GM12892 (cell line): ENCODE results near the gene UBA3.

ENCODE experiments used
- DNase-seq: peaks from one replicate; pipeline ENCODE4 v3.0.0; 2011; ENCODE audit not compliant: insufficient read length
- FAIRE-seq: peaks from 2 replicates; lab custom pipeline; 2011; peaks lifted over from hg19 to GRCh38; lab: Jason Lieb, UNC
- POLR2A ChIP-seq: IDR thresholded peaks from 2 replicates; pipeline ENCODE4 v1.6.1; 2011; ENCODE audit warnings: low read depth, low read length, control low read depth
- POLR2AphosphoS5 ChIP-seq: IDR thresholded peaks from 2 replicates; pipeline ENCODE4 v1.6.1; 2011; ENCODE audit warnings: low read depth, low read length, control low read depth
- TAF1 ChIP-seq: IDR thresholded peaks from 2 replicates; pipeline ENCODE4 v1.6.1; 2011; ENCODE audit warnings: low read depth, mild to moderate bottlenecking, control low read depth, low read length, borderline replicate concordance

UBA3 gene

GRCh38 chr3:69097407-69098086 lies 17.4 kb upstream of the UBA3 start:
- no peak for TF ChIP-seq POLR2AphosphoS5
- no peak for TF ChIP-seq POLR2A
- TF ChIP-seq TAF1, result no peak
- DNase-seq, result no peak
- FAIRE-seq, result no peak

DNA sequence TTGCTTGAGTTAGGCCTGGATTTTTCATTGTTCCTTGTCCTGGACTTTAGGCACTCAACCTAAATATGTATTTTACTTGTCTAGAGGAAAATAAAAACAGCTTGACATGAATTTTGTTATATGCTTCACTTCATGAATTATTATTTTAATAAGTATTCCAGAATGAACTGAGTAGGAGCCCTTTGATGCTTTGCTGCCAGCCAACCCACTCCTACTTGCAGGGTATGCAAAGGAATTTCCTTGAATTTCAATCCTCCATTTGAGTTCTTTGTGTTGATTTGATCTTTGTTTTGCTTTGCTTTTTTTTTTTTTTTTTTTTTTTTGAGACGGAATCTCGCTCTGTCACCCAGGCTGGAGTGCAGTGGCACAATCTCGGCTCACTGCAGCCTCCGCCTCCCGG lies 16.1 kb upstream of the UBA3 start:
- DNase-seq (no peak), FAIRE-seq (no peak)
- TF ChIP-seq TAF1 (no peak), POLR2AphosphoS5 (no peak), POLR2A (no peak)

GRCh38 chr3:69095636-69096035 lies 15.5 kb upstream of the UBA3 start:
- no peak for FAIRE-seq
- DNase-seq, result no peak
- TF ChIP-seq TAF1 (no peak), POLR2AphosphoS5 (no peak), POLR2A (no peak)

- TF ChIP-seq TAF1 (no peak), POLR2A (no peak), POLR2AphosphoS5 (no peak)
- FAIRE-seq (no peak), DNase-seq (no peak)
Observed at GRCh38 chr3:69094467-69095205, 14.5 kb upstream of the UBA3 start.

DNA sequence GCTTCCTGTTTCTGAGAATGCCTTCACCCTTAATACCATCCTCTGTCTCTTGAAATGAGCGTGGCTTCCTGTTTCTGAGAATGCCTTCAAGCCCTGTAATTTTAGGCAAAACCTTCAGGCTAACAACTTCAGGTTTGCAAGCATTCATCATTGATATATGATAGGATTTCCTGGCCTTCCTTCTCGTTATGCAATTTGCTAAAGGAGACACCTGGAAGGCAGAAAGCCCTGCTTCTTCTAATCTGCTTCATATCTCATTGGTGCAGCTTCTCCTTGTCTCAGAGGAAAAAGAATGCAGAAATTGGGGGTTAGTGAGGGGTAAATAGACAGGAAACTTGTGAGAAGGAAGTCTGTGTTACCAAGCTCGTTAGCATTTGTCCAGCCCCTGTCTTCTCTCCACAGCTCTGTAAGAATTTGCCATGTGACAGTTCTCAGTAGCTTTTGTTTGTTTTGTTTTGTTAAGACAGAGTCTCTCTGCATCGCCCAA lies 11.9 kb upstream of the UBA3 start:
- FAIRE-seq (peak; percentile 96), DNase-seq (no peak)
- TF ChIP-seq POLR2AphosphoS5 (no peak), TAF1 (no peak), POLR2A (no peak)

DNA sequence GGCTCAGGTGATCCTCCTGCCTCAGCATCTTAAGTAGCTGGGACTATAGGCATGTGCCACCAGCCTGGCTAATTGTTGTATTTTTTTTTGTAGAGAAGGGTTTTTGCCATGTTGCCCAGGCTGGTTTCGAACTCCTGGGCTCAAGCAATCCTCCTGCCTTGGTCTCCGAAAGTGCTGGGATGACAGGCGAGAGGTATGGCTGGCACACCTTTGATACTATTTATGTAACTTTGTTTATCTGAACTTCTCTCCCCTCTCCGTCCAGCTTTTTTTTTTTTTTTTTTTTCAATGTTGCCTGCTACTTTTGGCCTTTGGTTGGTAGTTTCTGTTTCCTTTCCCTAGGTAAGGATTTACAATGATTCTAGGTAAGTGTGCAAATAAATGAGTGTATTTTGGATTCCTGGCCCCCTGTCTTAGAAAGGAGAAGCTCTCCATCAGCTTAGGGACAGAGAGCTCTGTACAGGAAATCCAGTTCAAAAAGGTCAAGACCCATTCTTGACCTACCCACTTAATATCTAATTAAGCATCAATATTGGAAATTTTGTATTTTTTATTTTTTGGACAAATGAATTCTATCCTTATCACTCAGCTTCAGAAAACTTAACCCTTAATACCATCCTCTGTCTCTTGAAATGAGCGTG lies 11.3 kb upstream of the UBA3 start:
- FAIRE-seq (no peak), DNase-seq (no peak)
- TF ChIP-seq TAF1 (no peak), POLR2AphosphoS5 (no peak), POLR2A (no peak)

GRCh38 chr3:69090021-69090420 lies 9.9 kb upstream of the UBA3 start:
- TF ChIP-seq TAF1 (no peak), POLR2A (no peak), POLR2AphosphoS5 (no peak)
- FAIRE-seq, result peak; percentile 51
- DNase-seq, result no peak

DNA sequence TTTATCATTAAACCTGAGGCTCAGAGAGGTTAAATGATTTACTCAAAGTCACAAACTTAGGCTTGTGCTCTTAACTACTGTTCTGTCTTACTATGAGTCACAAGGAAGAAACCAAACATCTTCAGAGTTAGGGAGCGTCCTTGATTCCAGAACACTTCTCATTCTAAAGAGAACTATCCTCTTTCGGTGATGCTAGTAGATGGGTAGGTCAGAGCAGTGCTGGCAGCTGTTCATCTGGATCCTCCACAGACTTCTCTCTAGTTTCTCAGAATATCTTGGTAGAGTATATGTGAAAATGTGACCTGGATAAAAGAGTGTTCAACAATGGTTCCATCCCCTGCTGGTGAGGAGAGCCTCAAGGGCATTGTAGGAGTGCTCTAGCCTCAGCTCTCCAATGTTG lies 7.9 kb upstream of the UBA3 start:
- DNase-seq (no peak), FAIRE-seq (peak; percentile 76)
- TF ChIP-seq TAF1, result no peak

DNA sequence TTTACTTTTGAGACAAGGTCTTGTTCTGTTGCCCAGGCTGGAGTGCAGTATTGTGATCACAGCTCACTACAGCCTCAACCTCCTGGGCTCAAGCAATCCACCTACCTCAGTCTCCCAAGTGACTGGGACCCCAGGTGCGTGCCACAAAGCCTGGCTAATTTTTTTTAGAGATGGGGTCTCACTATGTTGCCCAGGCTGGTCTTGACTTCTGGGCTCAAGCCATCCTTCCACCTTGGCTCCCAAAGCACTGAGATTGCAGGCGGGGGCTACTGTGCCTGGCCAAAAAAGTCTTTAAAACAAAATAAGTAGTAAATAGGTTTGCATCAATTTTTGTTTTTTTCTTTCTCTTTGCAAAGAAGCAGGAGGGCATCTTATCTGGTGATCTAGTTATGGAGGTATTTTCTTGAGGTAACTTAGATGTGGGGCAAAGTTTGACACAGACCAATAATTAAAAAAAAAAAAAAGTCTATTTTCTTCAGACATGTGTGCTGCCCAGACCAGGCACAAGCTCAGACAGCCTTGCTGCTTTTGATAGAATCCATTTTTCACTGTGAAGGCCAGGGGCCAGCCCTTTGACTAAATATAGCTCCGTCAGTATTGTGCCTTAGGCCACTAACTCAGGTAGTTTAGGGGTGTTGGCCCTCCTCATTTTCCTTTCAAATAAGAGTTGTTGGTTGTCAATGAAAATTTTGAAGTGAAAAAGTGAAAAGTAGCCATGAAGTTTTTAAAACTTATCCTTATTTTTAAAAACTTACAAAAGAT lies 7.0 kb upstream of the UBA3 start:
- TF ChIP-seq TAF1 (no peak), POLR2AphosphoS5 (no peak), POLR2A (no peak)
- DNase-seq (no peak), FAIRE-seq (no peak)

- peak; percentile 65 for FAIRE-seq
- TF ChIP-seq POLR2AphosphoS5 (no peak), TAF1 (no peak), POLR2A (no peak)
- DNase-seq, result no peak
Observed at GRCh38 chr3:69085833-69086722, 5.9 kb upstream of the UBA3 start.
